Thyroid gland (tissue), 4 donors: ENCODE data around the gene CDC27. TPM values are rescaled to one million over a fixed set of nuclear protein-coding genes. Genes with fewer than 3 reads are reported as not detected.

Experiments
- DNase-seq, 2 donors: peaks; one replicate each; pipeline ENCODE4 v3.0.0-alpha.2; 2019
- H3K27ac ChIP-seq, 3 donors: fragments of 200-600 bp; sonication (generic); 1 replicate in 2 of 3; 2 replicates in 1 of 3; pipeline ENCODE4 v1.5.1; 2016 to 2019; ENCODE audit warnings: mild to moderate bottlenecking in 1 of 3, moderate library complexity in 1 of 3
- H3K27me3 ChIP-seq: fragments of 200-600 bp; sonication (generic); one replicate; pipeline ENCODE4 v1.5.1; 2019
- H3K36me3 ChIP-seq, 2 donors: fragments of 200-600 bp; sonication (generic); one replicate each; pipeline ENCODE4 v1.5.1; 2016 to 2019
- H3K4me1 ChIP-seq, 2 donors: fragments of 200-600 bp; sonication (generic); one replicate each; pipeline ENCODE4 v1.5.1; 2017 to 2019
- H3K4me3 ChIP-seq, 3 donors: fragments of 200-600 bp; sonication (generic); replicated peaks in 1 of 3; 1 replicate in 2 of 3; 2 replicates in 1 of 3; pipeline ENCODE4 v1.5.1; 2016; ENCODE audit warnings: mild to moderate bottlenecking in 1 of 3
- H3K9me3 ChIP-seq: fragments of 200-600 bp; sonication (generic); one replicate; pipeline ENCODE4 v1.5.1; 2017
- POLR2A ChIP-seq, 2 donors: fragments of 450-650 bp; IDR thresholded peaks; one replicate each; pipeline ENCODE4 v1.6.1; 2017; ENCODE audit warnings: antibody characterized with exemption in 2 of 2, mild to moderate bottlenecking in 2 of 2, moderate library complexity in 1 of 2
- WGBS, 2 donors: methylation state at CpG; one replicate each; pipeline ENCODE4 v1.1.5; 2017; 5-methylcytosine and 5-hydroxymethylcytosine counted together
- intact Hi-C: fragments of 100-400 bp; cut with DNase I; formaldehyde crosslinking; loops from one replicate; pipeline ENCODE4 v1.15.1; 2023
- total RNA-seq, 4 donors: library from RNA; depleted of rRNA; stranded (reverse); fragments of >200 nt; gene quantifications; one replicate each; pipeline ENCODE4 v1.2.3, GENCODE V29; 2016
- TF ChIP-seq, protein P1 (sequence below), 6 experiments: fragments of 200-600 bp in 3 of 6; fragments of 450-650 bp in 3 of 6; sonication (generic) in 3 of 6; IDR thresholded peaks; one replicate each; pipeline ENCODE4 v1.5.1; 2016 to 2019; ENCODE audit warnings: antibody characterized with exemption in 6 of 6, mild to moderate bottlenecking in 2 of 6, inconsistent platforms in 1 of 6, moderate library complexity in 1 of 6

CDC27 gene
- total RNA-seq, 4 donors from 2014 or later = 124 to 195 (median 181) TPM

DNA sequence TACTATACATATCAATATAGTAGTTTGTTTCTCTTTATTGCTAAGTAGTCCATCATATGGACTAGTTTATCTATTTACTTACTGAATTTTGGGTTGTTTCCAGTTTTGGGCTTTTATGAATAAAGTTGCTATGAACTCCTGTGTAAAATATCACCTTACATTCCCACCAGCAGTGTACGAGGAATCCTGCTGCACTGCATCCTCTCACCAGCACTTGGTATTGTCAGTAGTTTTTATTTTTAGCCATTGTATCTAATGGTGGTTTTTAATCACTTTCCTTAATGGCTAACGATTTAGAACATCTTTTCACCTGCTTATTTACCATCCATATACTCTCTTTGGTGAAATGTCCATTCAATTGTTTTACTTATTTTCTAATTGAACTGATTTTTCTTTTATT, 24.0 kb downstream of the CDC27 start:
- Histone ChIP-seq H3K27me3 (no peaks in the 10 kb centered on the region), H3K9me3 (no peaks in the 10 kb centered on the region), H3K27ac (peak overlapping the region in 1 of 3 donors; percentile 10), H3K4me3 (no peak overlapping the region), H3K4me1 (peaks cover 51 to 61% of the 10 kb centered on the region in 2 donors), H3K36me3 (peaks cover 4 to 6% of the 10 kb centered on the region in 2 donors)
- WGBS, 2 donors = 80 to 83% methylated on average over 2 of the region's 2 CpGs
- TF ChIP-seq, protein P1, sequence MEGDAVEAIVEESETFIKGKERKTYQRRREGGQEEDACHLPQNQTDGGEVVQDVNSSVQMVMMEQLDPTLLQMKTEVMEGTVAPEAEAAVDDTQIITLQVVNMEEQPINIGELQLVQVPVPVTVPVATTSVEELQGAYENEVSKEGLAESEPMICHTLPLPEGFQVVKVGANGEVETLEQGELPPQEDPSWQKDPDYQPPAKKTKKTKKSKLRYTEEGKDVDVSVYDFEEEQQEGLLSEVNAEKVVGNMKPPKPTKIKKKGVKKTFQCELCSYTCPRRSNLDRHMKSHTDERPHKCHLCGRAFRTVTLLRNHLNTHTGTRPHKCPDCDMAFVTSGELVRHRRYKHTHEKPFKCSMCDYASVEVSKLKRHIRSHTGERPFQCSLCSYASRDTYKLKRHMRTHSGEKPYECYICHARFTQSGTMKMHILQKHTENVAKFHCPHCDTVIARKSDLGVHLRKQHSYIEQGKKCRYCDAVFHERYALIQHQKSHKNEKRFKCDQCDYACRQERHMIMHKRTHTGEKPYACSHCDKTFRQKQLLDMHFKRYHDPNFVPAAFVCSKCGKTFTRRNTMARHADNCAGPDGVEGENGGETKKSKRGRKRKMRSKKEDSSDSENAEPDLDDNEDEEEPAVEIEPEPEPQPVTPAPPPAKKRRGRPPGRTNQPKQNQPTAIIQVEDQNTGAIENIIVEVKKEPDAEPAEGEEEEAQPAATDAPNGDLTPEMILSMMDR (IDR thresholded peaks at IDR 0.05) = no peak
- no peak for TF ChIP-seq POLR2A (IDR thresholded peaks at IDR 0.05)
- no peak for DNase-seq
- intact Hi-C loops = no loop called here

DNA sequence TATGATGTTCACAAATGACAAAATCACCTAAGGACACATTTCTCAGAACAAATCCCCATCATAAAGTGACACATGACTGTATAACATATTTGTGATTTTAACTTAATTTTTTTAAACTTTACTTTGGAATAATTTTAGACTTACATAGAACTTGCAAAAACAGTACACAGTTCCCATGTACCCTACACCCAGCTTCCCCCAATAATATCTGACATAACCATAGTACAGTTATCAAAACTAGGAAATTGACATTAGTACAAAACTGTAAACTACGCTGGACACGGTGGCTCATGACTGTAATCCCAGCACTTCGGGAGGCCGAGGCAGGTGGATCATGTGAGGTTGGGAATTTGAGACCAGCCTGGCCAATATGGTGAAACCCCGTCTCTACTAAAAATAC, 24.8 kb downstream of the CDC27 start:
- TF ChIP-seq, protein P1 (IDR thresholded peaks at IDR 0.05) = no peak
- TF ChIP-seq POLR2A (IDR thresholded peaks at IDR 0.05) = no peak
- peaks cover 7 to 15% of the 10 kb centered on the region in 2 donors for H3K36me3 ChIP-seq
- no peaks in the 10 kb centered on the region for H3K9me3 ChIP-seq
- intact Hi-C loops = no loop called here
- H3K27ac ChIP-seq = no peak overlapping the region
- 95% methylated on average over 5 of the region's 5 CpGs for WGBS, 2 donors
- no peak for DNase-seq
- no peak overlapping the region for H3K4me3 ChIP-seq
- peaks cover 44 to 52% of the 10 kb centered on the region in 2 donors for H3K4me1 ChIP-seq
- H3K27me3 ChIP-seq = no peaks in the 10 kb centered on the region

DNA sequence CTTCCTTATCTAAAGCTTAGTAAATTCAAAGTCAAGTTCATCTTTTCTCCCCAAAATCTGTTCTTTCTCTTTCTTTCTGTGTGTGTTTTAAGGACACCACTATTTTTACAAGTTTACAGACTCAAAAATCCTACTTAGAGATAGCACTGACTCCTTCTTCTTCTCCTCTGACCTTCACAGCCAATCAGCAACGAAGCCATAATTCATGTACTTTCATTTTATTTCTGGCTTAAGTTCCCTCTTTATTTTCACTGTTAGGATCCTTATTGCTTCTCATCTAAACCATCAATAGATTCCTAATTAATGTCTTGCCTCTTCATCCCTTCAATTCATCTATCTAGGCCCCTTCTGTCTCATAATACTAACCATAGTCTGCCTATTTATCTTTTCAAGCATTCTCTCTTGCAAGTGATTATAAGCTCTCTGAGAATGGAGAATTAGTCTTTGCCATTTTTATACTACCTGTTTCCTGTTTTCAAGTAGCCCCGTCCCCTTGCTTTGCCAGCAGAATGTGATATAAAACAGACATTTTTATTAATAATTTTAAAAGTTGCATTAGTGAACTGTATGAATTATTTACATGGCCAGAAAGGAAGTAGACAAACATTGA, 27.0 kb downstream of the CDC27 start:
- H3K36me3 ChIP-seq = peaks cover 14 to 22% of the 10 kb centered on the region in 2 donors
- no peak overlapping the region for H3K4me3 ChIP-seq
- no peaks in the 10 kb centered on the region for H3K27me3 ChIP-seq
- no peaks in the 10 kb centered on the region for H3K9me3 ChIP-seq
- H3K4me1 ChIP-seq = peaks cover 26 to 35% of the 10 kb centered on the region in 2 donors
- no peak for TF ChIP-seq POLR2A (IDR thresholded peaks at IDR 0.05)
- TF ChIP-seq, protein P1 (IDR thresholded peaks at IDR 0.05) = no peak
- no peak for DNase-seq
- 75 to 79% methylated on average over 2 of the region's 2 CpGs for WGBS, 2 donors
- intact Hi-C loops = no loop called here
- H3K27ac ChIP-seq = peak overlapping the region; percentile 21 to 61 (median 59)

DNA sequence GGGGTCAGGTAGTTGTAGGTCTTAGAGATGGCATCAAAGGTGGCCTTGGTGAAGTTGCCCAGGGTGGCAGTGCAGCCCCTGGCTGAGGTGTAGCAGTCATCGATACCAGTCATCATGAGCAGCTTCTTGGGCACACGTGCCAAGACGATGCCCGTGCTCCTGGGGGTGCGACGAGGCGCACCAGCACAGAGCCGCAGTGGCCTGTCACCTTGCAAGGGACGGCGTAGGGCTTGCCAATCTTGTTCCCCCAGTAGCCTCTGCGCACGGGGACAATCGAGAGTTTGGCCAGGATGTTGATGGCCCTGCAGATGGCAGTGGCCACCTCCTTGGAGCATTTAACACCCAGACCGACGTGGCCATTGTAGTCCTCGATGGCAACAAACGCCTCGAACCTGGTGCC, 29.8 kb downstream of the CDC27 start:
- 92 to 95% methylated on average over 6 to 16 of the region's 18 CpGs for WGBS, 2 donors
- intact Hi-C loops = no loop called here
- no peak overlapping the region for H3K27ac ChIP-seq
- no peak overlapping the region for H3K4me3 ChIP-seq
- TF ChIP-seq POLR2A (IDR thresholded peaks at IDR 0.05) = no peak
- TF ChIP-seq, protein P1 (IDR thresholded peaks at IDR 0.05) = no peak
- peaks cover 8 to 20% of the 10 kb centered on the region in 2 donors for H3K4me1 ChIP-seq
- no peaks in the 10 kb centered on the region for H3K27me3 ChIP-seq
- no peak for DNase-seq
- peaks cover 36 to 41% of the 10 kb centered on the region in 2 donors for H3K36me3 ChIP-seq
- H3K9me3 ChIP-seq = no peaks in the 10 kb centered on the region

DNA sequence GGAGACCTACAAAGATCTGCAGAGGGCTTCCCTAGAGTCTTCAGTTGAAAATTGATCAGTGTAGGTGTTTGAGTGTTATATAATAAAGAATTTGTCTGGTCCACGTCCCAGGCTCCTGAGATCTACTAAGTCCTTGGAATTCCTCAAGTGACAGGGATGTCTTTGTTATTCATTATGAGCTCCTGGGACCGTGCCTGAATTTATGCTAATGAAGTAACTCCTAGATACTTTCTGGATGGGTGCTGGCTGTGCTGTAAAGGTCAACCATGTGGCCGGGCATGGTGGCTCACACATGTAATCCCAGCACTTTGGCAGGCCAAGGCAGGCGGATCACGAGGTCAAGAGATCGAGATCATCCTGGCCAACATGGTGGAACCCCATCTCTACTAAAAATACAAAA, 43.7 kb downstream of the CDC27 start:
- Histone ChIP-seq H3K36me3 (peaks cover 27 to 58% of the 10 kb centered on the region in 2 donors), H3K27me3 (no peaks in the 10 kb centered on the region), H3K4me3 (no peak overlapping the region), H3K4me1 (no peaks in the 10 kb centered on the region), H3K27ac (peak overlapping the region in 1 of 3 donors; percentile 15), H3K9me3 (no peaks in the 10 kb centered on the region)
- no peak for DNase-seq
- 91 to 93% methylated on average over 6 of the region's 6 CpGs for WGBS, 2 donors
- TF ChIP-seq POLR2A (IDR thresholded peaks at IDR 0.05) = no peak
- TF ChIP-seq, protein P1 (IDR thresholded peaks at IDR 0.05) = no peak
- intact Hi-C loops = no loop called here
